OCI-LY7 (cell line): ENCODE data around the gene DOP1A. TPM values are rescaled to one million over a fixed set of nuclear protein-coding genes. Genes with fewer than 3 reads are reported as not detected.

Experiments
- BruUV-seq: library from RNA; stranded (reverse); fragments of 400-500 nt; replicated peaks from 2 replicates; lab custom pipeline; 2021; lab: Mats Ljungman, UMichigan
- CTCF ChIA-PET: fragments of 300-600 bp; sonication (Branson Sonifier 250); formaldehyde crosslinking; loops from one replicate; lab custom pipeline; 2022; ENCODE audit warnings: antibody characterized with exemption; ENCODE audit not compliant: unreplicated experiment; lab: Charles Lee
- POLR2A ChIA-PET: fragments of 300-600 bp; sonication (Branson Sonifier 250); formaldehyde crosslinking; loops from one replicate; lab custom pipeline; 2022; ENCODE audit warnings: antibody characterized with exemption; lab: Charles Lee
- DNase-seq: peaks from one replicate; pipeline ENCODE4 v3.0.0-alpha.2; 2015; ENCODE audit warnings: low spot score
- H2AFZ ChIP-seq: fragments of 200-600 bp; sonication (generic), shearing (Covaris generic); 2 replicates; pipeline ENCODE4 v1.6.1; 2014; ENCODE audit warnings: mild to moderate bottlenecking, antibody characterized with exemption, low read length, moderate library complexity
- H3K27ac ChIP-seq: fragments of 200-600 bp; sonication (generic); 2 replicates; pipeline ENCODE4 v1.5.1; 2014; ENCODE audit warnings: mixed run types, low read depth, mild to moderate bottlenecking, moderate library complexity, low read length, inconsistent platforms; ENCODE audit not compliant: poor library complexity, severe bottlenecking
- H3K36me3 ChIP-seq: fragments of 200-600 bp; sonication (generic); 2 replicates; pipeline ENCODE4 v1.6.1; 2014; ENCODE audit warnings: mild to moderate bottlenecking, antibody characterized with exemption, low read length, moderate library complexity, mixed read lengths; ENCODE audit not compliant: insufficient read depth
- H3K4me1 ChIP-seq: fragments of 200-600 bp; sonication (generic); 2 replicates; pipeline ENCODE4 v1.5.1; 2014; ENCODE audit warnings: mild to moderate bottlenecking, low read length; ENCODE audit not compliant: insufficient read depth, poor library complexity, severe bottlenecking
- H3K4me2 ChIP-seq: fragments of 200-600 bp; sonication (generic); 2 replicates; pipeline ENCODE4 v1.6.1; 2014; ENCODE audit warnings: mild to moderate bottlenecking, low read length
- H3K4me3 ChIP-seq: fragments of 200-600 bp; sonication (generic); 2 replicates; pipeline ENCODE4 v1.5.1; 2014; ENCODE audit warnings: mild to moderate bottlenecking, low read depth, low read length; ENCODE audit not compliant: poor library complexity, severe bottlenecking
- H3K79me2 ChIP-seq: fragments of 200-600 bp; sonication (generic); 2 replicates; pipeline ENCODE4 v1.6.1; 2016; ENCODE audit warnings: low read depth, mild to moderate bottlenecking, low read length, moderate library complexity, mixed read lengths; ENCODE audit not compliant: insufficient read depth
- H3K9me2 ChIP-seq: fragments of 200-600 bp; sonication (generic); 2 replicates; pipeline ENCODE4 v1.6.1; 2016; ENCODE audit warnings: mild to moderate bottlenecking, low read length, mixed read lengths; ENCODE audit not compliant: insufficient read depth
- H3K9me3 ChIP-seq: fragments of 200-600 bp; sonication (generic); 2 replicates; pipeline ENCODE4 v1.6.1; 2014; ENCODE audit warnings: mild to moderate bottlenecking, mixed run types, low read length, mixed read lengths
- H4K20me1 ChIP-seq: fragments of 200-600 bp; sonication (generic); 2 replicates; pipeline ENCODE4 v1.6.1; 2014; ENCODE audit warnings: mild to moderate bottlenecking, antibody characterized with exemption, low read length, moderate library complexity, mixed read lengths; ENCODE audit not compliant: insufficient read depth
- EZH2phosphoT487 ChIP-seq: fragments of 200-600 bp; sonication (generic); IDR thresholded peaks from 2 replicates; pipeline ENCODE4 v1.6.1; 2018; ENCODE audit warnings: low read depth, borderline replicate concordance, mild to moderate bottlenecking, mixed run types, antibody characterized with exemption, low read length, moderate library complexity, mixed read lengths
- intact Hi-C: fragments of 100-400 bp; cut with micrococcal nuclease; formaldehyde crosslinking; loops from one replicate; pipeline ENCODE4 v1.10.0; 2022; ENCODE audit not compliant: unreplicated experiment
- total RNA-seq, 2 experiments: library from RNA; depleted of rRNA in 1 of 2; stranded (reverse); fragments of >200 nt in 1 of 2; shearing (Covaris generic) in 1 of 2; gene quantifications; 2 replicates each; pipeline ENCODE4 v1.2.3, GENCODE V29; 2014 to 2022
- TF ChIP-seq, protein P1 (sequence below): fragments of 200-600 bp; sonication (generic); conservative IDR thresholded peaks from 2 replicates; pipeline ENCODE4 v1.5.1; 2014; ENCODE audit warnings: mild to moderate bottlenecking, antibody characterized with exemption, low read length, moderate library complexity, mixed read lengths

The DOP1A gene
- total RNA-seq, 2 experiments from 2014 or later, result 25.2 to 25.6 TPM

- H4K20me1 ChIP-seq, result no peaks in the 10 kb centered on the region
- intact Hi-C loops, result no loop called here
- H3K27ac ChIP-seq, result no peak overlapping the region
- no peaks in the 10 kb centered on the region for H3K9me2 ChIP-seq
- H3K4me2 ChIP-seq, result no peak overlapping the region
- H3K4me1 ChIP-seq, result no peaks in the 10 kb centered on the region
- BruUV-seq, result no TSS peak
- H3K4me3 ChIP-seq, result no peak overlapping the region
- no peak for DNase-seq
- no peaks in the 10 kb centered on the region for H3K9me3 ChIP-seq
- ChIA-PET CTCF (interaction anchor here (0.5 kb wide), 1 partner anchor 19 kb away, joined by 3 read pairs; no protein-coding TSS in a partner anchor), POLR2A (interaction anchor here (0.7 to 1.1 kb wide), 3 partner anchors 12 to 33 kb away, joined by 3 read pairs; no protein-coding TSS in a partner anchor)
- TF ChIP-seq, protein P1, sequence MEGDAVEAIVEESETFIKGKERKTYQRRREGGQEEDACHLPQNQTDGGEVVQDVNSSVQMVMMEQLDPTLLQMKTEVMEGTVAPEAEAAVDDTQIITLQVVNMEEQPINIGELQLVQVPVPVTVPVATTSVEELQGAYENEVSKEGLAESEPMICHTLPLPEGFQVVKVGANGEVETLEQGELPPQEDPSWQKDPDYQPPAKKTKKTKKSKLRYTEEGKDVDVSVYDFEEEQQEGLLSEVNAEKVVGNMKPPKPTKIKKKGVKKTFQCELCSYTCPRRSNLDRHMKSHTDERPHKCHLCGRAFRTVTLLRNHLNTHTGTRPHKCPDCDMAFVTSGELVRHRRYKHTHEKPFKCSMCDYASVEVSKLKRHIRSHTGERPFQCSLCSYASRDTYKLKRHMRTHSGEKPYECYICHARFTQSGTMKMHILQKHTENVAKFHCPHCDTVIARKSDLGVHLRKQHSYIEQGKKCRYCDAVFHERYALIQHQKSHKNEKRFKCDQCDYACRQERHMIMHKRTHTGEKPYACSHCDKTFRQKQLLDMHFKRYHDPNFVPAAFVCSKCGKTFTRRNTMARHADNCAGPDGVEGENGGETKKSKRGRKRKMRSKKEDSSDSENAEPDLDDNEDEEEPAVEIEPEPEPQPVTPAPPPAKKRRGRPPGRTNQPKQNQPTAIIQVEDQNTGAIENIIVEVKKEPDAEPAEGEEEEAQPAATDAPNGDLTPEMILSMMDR, result no peak
- TF ChIP-seq EZH2phosphoT487, result no peak
- peaks cover 85% of the 10 kb centered on the region for H3K36me3 ChIP-seq
- no peak overlapping the region for H2AFZ ChIP-seq
- no peaks in the 10 kb centered on the region for H3K79me2 ChIP-seq
These were observed 115.8 kb downstream of the DOP1A start for GRCh38 chr6:83183082-83183828.

DNA sequence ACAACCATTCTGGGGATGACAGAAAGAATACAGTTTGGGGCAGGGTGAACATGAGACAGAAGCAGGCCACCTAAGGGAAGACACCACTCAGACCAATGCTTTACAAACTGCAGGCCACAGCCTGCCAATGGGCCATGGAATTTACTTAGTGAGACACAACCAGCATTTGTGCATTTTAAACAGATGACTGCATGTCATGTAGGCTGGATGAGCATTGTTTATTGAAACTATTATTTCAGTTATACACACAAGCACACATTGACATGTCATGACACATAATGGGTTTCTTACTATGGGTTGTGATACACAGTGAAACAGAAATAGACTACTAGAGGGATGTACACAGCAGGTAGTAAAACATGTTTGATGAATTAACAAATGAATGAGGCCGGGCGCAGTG, 117.6 kb downstream of the DOP1A start:
- TF ChIP-seq, protein P1, result no peak
- no peak for TF ChIP-seq EZH2phosphoT487
- H3K4me1 ChIP-seq, result no peaks in the 10 kb centered on the region
- H3K9me2 ChIP-seq, result no peaks in the 10 kb centered on the region
- H3K4me3 ChIP-seq, result no peak overlapping the region
- no peak for DNase-seq
- intact Hi-C loops, result no loop called here
- H3K4me2 ChIP-seq, result no peak overlapping the region
- ChIA-PET POLR2A (interaction anchor here (0.7 to 0.9 kb wide), 3 partner anchors 25 to 94 kb away, joined by 3 read pairs; no protein-coding TSS in a partner anchor), CTCF (no interaction called here)
- H3K79me2 ChIP-seq, result no peaks in the 10 kb centered on the region
- peaks cover 86% of the 10 kb centered on the region for H3K36me3 ChIP-seq
- H3K9me3 ChIP-seq, result no peaks in the 10 kb centered on the region
- BruUV-seq, result no TSS peak
- H2AFZ ChIP-seq, result no peak overlapping the region
- 0 out of 2 replicates have a peak, but pooled peaks cover 8% of the 10 kb centered on the region for H4K20me1 ChIP-seq
- no peak overlapping the region for H3K27ac ChIP-seq

GRCh38 chr6:83188501-83188900, 121.0 kb downstream of the DOP1A start:
- no peak overlapping the region for H3K27ac ChIP-seq
- ChIA-PET POLR2A (interaction anchor here (0.6 to 2.9 kb wide), 6 partner anchors 10 to 123 kb away, joined by 3 to 8 read pairs (median 5); partner anchors contain the start of gene UBE3D), CTCF (no interaction called here)
- H3K9me3 ChIP-seq, result no peaks in the 10 kb centered on the region
- no peak overlapping the region for H3K4me3 ChIP-seq
- intact Hi-C loops, result no loop called here
- TF ChIP-seq, protein P1, result no peak
- no peak for TF ChIP-seq EZH2phosphoT487
- H2AFZ ChIP-seq, result no peak overlapping the region
- DNase-seq, result no peak
- H3K36me3 ChIP-seq, result peaks cover 61% of the 10 kb centered on the region
- no peaks in the 10 kb centered on the region for H3K9me2 ChIP-seq
- no TSS peak for BruUV-seq
- peaks cover 5% of the 10 kb centered on the region for H3K4me1 ChIP-seq
- H3K4me2 ChIP-seq, result no peak overlapping the region
- 0 out of 2 replicates have a peak, but pooled peaks cover 8% of the 10 kb centered on the region for H4K20me1 ChIP-seq
- H3K79me2 ChIP-seq, result peaks cover 6% of the 10 kb centered on the region; the same call in 1 of the 2 replicates
